ENCODE data around the gene ZNF423. TPM values are rescaled to one million over a fixed set of nuclear protein-coding genes. Genes with fewer than 3 reads are reported as not detected.
A peak's percentile ranks its signal among the peaks of the same experiment; 100 is the strongest.

The ZNF423 gene
- total RNA-seq, 1 experiment from 2014 or later: 0.20 TPM

- DNase-seq (ENCODE audit: low read depth): peak; percentile 61
Observed at GRCh38 chr16:49644145-49644463, 211.8 kb downstream of the ZNF423 start.

GRCh38 chr16:49643429-49644144 lies 212.3 kb downstream of the ZNF423 start:
- DNase-seq (ENCODE audit: low read depth): peak; percentile 83

GRCh38 chr16:49641250-49641649 lies 214.7 kb downstream of the ZNF423 start:
- DNase-seq (ENCODE audit: low read depth): no peak

- DNase-seq (ENCODE audit: low read depth): no peak
Observed at GRCh38 chr16:49640581-49640980, 215.3 kb downstream of the ZNF423 start.

- peak; percentile 81 for DNase-seq (ENCODE audit: low read depth)
Observed at GRCh38 chr16:49639739-49640431, 216.0 kb downstream of the ZNF423 start.

DNA sequence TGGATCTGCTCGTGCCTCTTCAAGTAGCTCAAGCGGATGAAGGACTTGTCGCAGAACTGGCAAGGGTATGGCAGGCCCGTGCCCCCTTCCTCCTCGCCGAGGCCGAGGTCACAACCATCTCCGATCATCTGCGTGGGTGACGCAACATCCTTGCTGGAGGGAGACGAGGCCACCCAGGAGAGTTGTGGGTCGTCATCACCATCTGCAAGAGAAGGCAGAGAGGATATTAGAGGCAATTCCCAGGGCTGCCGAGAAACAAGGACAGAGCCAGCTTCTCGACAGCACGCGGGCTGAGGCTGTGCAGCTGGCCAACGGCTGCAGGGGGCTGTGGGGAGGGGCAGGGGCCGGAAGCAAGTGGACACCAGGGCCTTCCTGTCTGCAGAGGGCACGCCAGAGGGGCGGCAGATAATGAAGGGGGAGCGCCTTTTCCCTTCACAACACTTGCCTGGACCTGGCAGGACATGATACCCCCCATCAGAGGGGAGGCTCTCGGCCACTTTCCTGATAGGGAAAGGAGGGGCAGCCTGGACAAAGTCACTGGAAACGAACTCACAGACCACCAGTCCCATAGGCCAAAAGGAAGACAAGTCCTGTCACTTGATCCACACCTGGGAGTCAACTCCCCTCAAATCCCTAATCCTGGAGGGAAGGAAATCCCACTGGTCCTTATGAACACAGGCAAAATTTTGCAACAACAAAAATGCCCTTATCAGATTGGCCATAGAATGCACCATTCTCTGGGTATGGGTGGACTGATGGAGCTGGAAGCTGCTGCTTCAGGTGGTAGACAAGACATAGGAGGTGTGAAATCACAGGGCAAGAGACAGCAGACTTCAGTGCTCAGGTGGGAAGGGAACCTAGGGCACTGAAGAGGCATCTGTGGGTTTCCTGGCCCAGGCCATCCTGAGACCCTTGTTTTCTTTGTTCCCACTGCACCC lies 217.0 kb downstream of the ZNF423 start:
- no peak for DNase-seq (ENCODE audit: low read depth)

DNA sequence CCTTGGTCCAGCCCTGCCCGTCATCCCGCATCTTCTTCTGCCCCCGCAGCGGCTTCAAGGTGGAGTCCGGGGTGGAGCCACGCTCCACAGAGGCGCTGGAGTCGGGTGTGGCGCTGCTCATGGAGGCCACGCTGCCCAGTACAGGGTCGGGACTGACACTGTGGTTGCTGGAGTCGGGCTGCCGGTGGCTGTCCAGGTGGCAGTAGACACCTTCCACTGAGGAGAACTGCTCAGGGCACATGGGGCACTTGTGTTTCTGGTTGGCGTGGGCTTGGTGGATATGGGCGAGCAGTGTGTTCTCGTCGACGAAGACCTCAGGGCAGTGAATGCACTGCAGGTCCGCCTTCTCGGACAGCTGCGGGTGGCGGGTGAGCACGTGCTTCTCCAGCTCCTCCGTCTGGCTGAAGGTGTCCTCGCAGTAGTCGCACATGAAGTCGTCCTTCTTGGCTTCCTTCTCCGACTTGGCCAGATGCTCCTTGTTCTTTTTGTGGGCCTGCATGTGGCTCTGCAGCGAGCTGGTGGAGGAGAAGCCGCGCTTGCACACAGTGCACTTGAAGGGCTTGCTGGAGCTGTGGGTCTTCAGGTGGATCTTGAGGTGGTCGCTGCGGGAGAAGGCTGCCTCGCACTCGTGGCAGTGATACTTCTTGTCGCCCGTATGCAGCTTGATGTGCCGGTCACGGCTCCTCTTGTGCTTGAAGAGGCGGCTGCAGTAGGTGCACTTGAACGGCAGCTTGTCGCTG lies 217.8 kb downstream of the ZNF423 start:
- DNase-seq (ENCODE audit: low read depth): no peak

- no peak for DNase-seq (ENCODE audit: low read depth)
Observed at GRCh38 chr16:49637511-49637910, 218.4 kb downstream of the ZNF423 start.

- DNase-seq (ENCODE audit: low read depth): no peak
Observed at GRCh38 chr16:49636608-49637007, 219.3 kb downstream of the ZNF423 start.

DNA sequence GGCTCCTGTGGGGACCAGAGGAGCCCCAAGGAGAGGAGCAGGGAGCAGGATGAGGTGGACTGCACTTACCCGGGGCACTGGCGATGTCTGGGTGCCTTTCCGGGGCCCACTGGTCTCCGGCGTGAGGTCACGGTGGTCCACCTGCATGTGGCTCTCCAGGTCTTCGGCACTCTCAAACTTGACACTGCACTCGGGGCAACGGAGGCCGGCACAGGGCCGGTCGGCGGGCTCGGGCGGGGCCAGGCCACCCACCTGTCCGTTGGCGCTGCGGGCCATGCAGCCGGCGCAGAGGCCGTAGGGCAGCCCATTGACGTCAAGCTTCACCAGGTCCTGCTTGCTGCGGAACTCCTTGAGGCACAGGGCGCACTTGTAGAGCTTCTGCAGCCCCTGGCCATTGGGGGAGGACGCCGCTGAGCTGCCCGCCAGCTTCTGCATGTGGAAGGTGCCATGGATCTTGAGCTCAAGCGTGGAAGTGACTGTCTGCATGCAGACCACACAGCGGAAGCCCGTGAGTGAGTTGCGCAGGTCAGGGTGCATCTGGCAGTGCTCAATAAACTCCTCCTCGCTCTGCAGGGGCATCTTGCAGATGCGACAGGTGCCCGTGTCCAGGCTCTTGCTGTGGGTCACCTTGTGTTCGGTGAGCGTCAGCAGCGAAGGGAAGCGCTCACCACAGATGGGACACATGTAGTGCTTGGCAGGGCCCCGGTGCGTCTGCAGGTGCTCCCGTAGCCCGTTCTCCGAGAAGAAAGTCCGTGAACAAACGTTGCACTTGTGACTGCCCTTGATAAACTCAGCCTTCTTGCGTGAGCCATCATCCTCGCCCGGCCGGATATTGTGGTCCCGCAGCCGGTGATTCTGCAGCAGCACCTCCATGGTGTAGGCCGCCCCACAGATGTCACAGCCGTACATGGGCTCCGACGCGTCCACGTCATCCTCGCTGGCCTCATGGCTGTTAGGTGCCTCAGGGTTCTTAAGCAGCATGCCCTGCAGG lies 220.0 kb downstream of the ZNF423 start:
- no peak for DNase-seq (ENCODE audit: low read depth)

- no peak for DNase-seq (ENCODE audit: low read depth)
Observed at GRCh38 chr16:49635009-49635350, 220.9 kb downstream of the ZNF423 start.

DNA sequence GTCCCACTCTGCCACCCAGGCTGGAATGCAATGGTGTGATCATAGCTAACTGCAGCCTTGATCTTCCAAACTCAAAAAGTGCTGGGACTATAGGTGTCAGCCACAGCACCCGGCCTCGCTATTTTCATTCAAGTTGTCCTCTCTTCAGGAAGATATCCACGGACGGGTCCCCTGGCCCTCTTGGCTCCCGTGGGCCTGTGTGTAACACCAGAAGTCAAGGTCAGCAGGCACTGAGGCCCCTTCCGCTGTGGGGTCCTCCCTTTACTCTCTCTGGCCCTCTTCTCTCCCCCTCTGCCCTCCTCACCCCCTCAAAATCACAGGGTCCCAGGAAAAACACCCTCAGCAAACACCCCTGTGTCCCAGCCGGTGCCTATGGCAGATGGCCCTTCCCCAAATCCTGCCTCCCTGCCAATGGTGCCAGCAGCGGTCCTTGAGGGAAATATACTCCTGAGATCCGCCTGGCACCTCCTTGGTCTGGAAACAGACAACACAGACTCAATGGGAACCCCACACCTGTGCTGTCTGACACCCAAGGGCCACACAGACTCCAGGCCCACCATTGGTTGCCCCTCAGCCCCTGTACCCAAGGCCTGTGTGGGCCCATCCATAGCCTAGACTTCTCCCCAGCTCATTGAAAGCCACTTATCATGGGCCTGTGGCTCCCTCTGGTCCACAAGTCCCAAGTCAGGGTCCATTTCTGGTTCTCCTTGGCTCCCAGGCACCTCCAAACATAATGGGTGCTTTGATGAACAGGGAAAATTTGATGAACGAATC lies 221.5 kb downstream of the ZNF423 start:
- DNase-seq (ENCODE audit: low read depth): no peak

DNA sequence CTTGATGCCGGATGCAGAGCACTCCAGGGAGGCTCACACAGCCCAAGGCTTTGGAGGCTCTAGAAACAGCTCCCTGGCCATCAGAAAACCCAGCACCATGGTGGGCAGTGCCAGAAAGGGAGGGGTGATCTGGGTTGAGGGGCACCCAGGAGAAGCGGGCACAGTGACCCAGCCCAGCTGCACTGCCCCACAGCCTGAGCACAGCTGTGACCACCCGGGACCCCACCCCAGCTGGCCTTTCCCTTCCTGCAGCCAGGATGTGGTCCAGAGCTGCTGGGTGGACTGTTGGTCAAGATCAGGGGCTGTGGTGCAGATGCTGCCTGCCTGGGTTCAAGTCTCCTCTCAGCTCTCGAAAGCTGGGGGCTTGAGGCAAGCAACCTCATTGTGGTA lies 223.1 kb downstream of the ZNF423 start:
- no peak for DNase-seq (ENCODE audit: low read depth)

DNA sequence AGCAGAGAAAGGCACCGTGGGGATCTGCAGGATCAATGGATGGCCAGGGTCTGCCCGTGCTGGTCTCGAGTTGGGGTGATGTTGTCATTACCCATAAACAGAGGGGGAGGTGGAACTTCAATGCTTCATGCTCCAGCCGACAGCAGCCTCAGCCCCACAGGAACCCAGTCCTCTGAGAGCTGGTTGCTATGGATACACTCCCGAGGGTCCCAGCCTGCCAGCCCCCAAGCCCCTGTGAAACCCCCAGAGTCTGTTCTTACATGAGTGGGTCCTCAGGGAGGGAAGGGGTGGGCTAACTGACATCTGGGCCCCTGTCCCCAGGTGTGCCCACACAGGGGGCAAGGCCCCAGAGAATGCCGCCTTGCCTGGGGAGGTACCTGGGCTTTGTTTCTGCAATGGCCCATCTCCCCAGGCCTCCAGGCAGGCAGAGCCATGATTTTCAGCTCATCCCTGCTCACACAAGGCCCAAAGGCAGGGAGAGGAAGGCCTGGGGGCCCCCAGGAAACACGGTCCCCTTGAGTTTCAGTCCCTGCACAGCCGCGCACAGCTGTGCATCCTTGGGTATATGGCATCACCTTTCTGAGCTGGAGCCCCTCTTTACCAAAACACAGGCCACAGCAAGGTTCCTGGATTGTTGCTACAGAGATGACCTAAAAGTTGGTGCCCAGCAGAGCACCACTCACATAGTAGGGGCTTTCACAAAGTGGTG lies 223.7 kb downstream of the ZNF423 start:
- DNase-seq (ENCODE audit: low read depth): no peak

DNA sequence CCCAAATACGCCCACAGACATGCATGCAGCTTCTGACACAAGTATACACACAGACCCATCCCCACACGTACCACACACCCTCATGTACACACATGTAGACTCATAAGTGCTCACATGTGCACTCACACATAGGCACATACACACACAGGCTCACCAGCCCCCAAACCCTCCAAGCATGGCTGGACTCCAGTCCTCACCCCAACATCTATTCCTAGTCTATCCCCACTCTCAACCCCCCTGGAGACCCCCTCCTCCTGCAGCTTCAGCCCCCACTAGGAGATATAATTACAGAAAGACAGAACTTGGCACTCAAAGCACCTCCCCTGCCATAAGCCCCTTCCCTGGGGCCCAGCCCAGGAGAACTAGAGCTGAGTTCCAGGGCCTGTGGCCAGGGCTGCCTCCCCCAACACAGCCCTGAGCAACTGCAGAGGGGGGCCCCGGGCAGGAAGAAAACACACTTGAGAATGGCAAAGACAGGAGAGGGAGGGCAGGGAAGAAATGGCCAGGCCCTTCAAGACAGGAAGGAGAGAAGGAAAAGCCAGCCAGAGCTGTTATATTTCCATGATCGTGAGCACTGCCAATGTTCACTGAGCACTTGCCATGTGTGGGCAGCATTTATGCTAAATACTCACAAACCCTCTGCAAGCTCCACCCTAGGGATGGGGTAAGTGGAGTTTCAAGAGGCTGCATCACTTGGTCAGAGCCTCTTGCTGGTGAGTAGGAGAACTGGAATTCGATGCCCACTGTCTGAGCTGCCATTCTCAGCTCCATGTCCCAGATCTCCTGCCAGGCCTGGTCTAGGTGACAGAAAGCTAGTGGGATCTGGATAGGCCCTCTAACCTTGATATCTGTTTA lies 224.5 kb downstream of the ZNF423 start:
- peak; percentile 12 for DNase-seq (ENCODE audit: low read depth)

DNA sequence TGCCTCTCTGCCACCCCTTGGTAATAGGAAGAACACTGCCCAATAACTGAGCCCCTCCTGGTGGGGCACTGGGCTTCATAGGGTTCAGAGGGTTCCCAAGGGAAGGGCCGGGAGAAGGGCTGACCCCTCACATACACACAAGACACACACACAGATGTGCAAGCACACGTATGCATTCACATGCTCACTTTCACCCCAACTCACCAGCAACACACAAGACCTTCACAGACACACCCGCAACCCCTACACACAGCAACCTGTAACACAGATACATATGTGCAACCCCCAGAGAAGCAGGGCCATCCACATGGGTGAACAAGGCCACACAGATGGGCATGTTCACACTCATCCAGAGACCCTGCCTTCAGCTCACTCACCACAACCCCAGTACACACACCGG lies 225.1 kb downstream of the ZNF423 start:
- no peak for DNase-seq (ENCODE audit: low read depth)

DNA sequence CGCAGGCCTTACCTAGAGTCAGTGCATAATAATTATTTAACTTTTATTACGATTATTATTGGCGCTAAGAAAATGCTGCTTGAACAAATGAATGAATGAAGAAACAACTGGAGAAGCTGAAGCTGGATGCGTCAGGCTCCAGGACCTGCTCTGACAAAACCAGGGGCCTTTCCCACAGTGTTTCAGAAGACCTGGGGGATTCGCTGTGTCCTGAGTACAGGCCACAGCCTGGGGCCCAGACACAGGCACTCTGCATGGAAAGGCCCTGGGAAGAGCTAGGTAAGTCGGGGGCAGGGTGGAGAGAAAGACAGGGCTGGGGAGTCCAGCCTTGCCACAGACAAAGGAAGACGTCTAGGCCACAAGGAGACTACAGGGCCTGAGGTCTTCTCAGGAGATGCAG lies 226.1 kb downstream of the ZNF423 start:
- DNase-seq (ENCODE audit: low read depth): no peak

DNA sequence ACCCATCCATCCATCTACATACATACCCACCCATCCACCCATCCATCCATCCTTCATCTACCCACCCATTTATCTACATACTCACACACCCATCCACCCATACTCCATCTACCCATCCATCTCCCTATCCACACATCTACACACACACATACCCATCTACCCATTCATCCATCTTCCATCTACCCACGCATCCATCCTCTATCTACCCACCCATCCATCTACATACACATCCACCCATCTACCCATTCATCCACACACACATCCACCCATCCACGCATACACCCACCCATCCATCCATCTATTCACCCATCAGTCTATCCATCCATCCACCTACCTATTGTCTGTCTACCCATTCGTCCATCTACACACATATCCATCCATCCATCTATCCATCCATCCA lies 227.8 kb downstream of the ZNF423 start:
- no peak for DNase-seq (ENCODE audit: low read depth)

Data from M059J (cell line).